PC-3 (cell line): ENCODE data around the gene CSTPP1. TPM values are rescaled to one million over a fixed set of nuclear protein-coding genes. Genes with fewer than 3 reads are reported as not detected.

Source experiments
- ATAC-seq: fragments of 200-7000 bp; cut with Tn5 transposase; 2 replicates; pipeline ENCODE4 v1.9.1; 2020; ENCODE audit warnings: mild to moderate bottlenecking, moderate library complexity
- BruUV-seq: library from RNA; stranded (reverse); fragments of 400-500 nt; replicated peaks from 2 replicates; lab custom pipeline; 2021; lab: Mats Ljungman, UMichigan
- CTCF ChIA-PET: fragments of 300-600 bp; sonication (Branson Sonifier 250); formaldehyde crosslinking; loops from one replicate; lab custom pipeline; 2022; ENCODE audit warnings: antibody characterized with exemption; lab: Charles Lee
- POLR2A ChIA-PET: fragments of 300-600 bp; sonication (Branson Sonifier 250); formaldehyde crosslinking; loops from one replicate; lab custom pipeline; 2022; ENCODE audit warnings: antibody characterized with exemption; ENCODE audit not compliant: unreplicated experiment; lab: Charles Lee
- DNase-seq: peaks from one replicate; pipeline ENCODE4 v3.0.0-alpha.2; 2015
- H2AFZ ChIP-seq: fragments of 300-600 bp; sonication (generic); 2 replicates; pipeline ENCODE4 v1.6.0; 2016; ENCODE audit warnings: antibody characterized with exemption, low read length
- H3F3A ChIP-seq: fragments of 300-600 bp; sonication (generic); one replicate; pipeline ENCODE4 v1.6.0; 2017; ENCODE audit warnings: antibody characterized with exemption, low read length, control low read depth, mild to moderate bottlenecking; ENCODE audit not compliant: unreplicated experiment
- H3K27ac ChIP-seq: fragments of 300-600 bp; sonication (generic); 2 replicates; pipeline ENCODE4 v1.5.1; 2016; ENCODE audit warnings: mild to moderate bottlenecking, low read length
- H3K27me3 ChIP-seq: fragments of 300-600 bp; sonication (generic); 2 replicates; pipeline ENCODE4 v1.6.1; 2016; ENCODE audit warnings: low read length, mixed read lengths
- H3K36me3 ChIP-seq: fragments of 300-600 bp; sonication (generic); 2 replicates; pipeline ENCODE4 v1.6.1; 2016; ENCODE audit warnings: low read depth, mixed run types, low read length, mixed read lengths
- H3K4me1 ChIP-seq: fragments of 300-600 bp; sonication (generic); 2 replicates; pipeline ENCODE4 v1.5.1; 2016; ENCODE audit warnings: low read length; ENCODE audit not compliant: insufficient read depth
- H3K4me2 ChIP-seq: fragments of 300-600 bp; sonication (generic); 2 replicates; pipeline ENCODE4 v1.6.0; 2016; ENCODE audit warnings: low read length
- H3K4me3 ChIP-seq: fragments of 300-600 bp; sonication (generic); 2 replicates; pipeline ENCODE4 v1.5.1; 2016; ENCODE audit warnings: mild to moderate bottlenecking, low read length, mixed read lengths
- H3K79me2 ChIP-seq: fragments of 300-600 bp; sonication (generic); 2 replicates; pipeline ENCODE4 v1.6.1; 2017; ENCODE audit warnings: low read length, mixed read lengths
- H3K9ac ChIP-seq: fragments of 300-600 bp; sonication (generic); 2 replicates; pipeline ENCODE4 v1.6.0; 2016; ENCODE audit warnings: mild to moderate bottlenecking, low read length
- H3K9me2 ChIP-seq: fragments of 300-600 bp; sonication (generic); replicated peaks from 2 replicates; pipeline ENCODE4 v1.6.1; 2016; ENCODE audit warnings: mixed run types, low read length, mixed read lengths
- H3K9me3 ChIP-seq: fragments of 300-600 bp; sonication (generic); 2 replicates; pipeline ENCODE4 v1.6.1; 2016; ENCODE audit warnings: low read length, mixed read lengths
- H4K20me1 ChIP-seq: fragments of 300-600 bp; sonication (generic); 2 replicates; pipeline ENCODE4 v1.6.1; 2016; ENCODE audit warnings: low read length, mixed read lengths
- CTCF ChIP-seq: fragments of 300-600 bp; sonication (generic); conservative IDR thresholded peaks from 2 replicates; pipeline ENCODE4 v1.5.1; 2017; ENCODE audit warnings: antibody characterized with exemption, low read depth, mild to moderate bottlenecking, low read length
- EZH2 ChIP-seq: fragments of 300-600 bp; sonication (generic); IDR thresholded peaks from one replicate; pipeline ENCODE4 v1.6.1; 2017; ENCODE audit warnings: antibody characterized with exemption, mild to moderate bottlenecking, low read length; ENCODE audit not compliant: unreplicated experiment
- EZH2phosphoT487 ChIP-seq: fragments of 300-600 bp; sonication (generic); IDR thresholded peaks from 2 replicates; pipeline ENCODE4 v1.6.1; 2018; ENCODE audit warnings: mild to moderate bottlenecking, antibody characterized with exemption, low read length, borderline replicate concordance
- intact Hi-C: fragments of 100-400 bp; cut with micrococcal nuclease; formaldehyde crosslinking; loops from 2 replicates; pipeline ENCODE4 v1.9.0; 2023
- total RNA-seq: library from RNA; depleted of rRNA; stranded (reverse); fragments of >200 nt; gene quantifications from 2 replicates; pipeline ENCODE4 v1.2.3, GENCODE V29; 2014

The CSTPP1 gene
- total RNA-seq, 1 experiment from 2014 or later: 21.7 TPM

- H3K27ac ChIP-seq: no peak overlapping the region
- ATAC-seq (no peak), DNase-seq (no peak)
- H3K79me2 ChIP-seq: no peaks in the 10 kb centered on the region
- BruUV-seq: no TSS peak
- intact Hi-C loops: no loop called here
- H3K4me3 ChIP-seq: no peak overlapping the region
- H3K4me2 ChIP-seq: no peak overlapping the region
- no peaks in the 10 kb centered on the region for H3K36me3 ChIP-seq
- no peaks in the 10 kb centered on the region for H3K9me2 ChIP-seq
- ChIA-PET CTCF (no interaction called here), POLR2A (interaction anchor here (0.7 kb wide), 1 partner anchor 14 kb away, joined by 7 read pairs; no protein-coding TSS in a partner anchor)
- H4K20me1 ChIP-seq: no peaks in the 10 kb centered on the region; the same call in 1 of the 2 replicates
- H3K4me1 ChIP-seq: peaks cover 35% of the 10 kb centered on the region
- no peak overlapping the region for H2AFZ ChIP-seq
- no peaks in the 10 kb centered on the region for H3K9me3 ChIP-seq
- no peak overlapping the region for H3K9ac ChIP-seq
- TF ChIP-seq EZH2phosphoT487 (no peak), EZH2 (no peak), CTCF (no peak)
- no peaks in the 10 kb centered on the region for H3F3A ChIP-seq
- H3K27me3 ChIP-seq: no peaks in the 10 kb centered on the region
Observed at GRCh38 chr11:46981436-46981835, 44.9 kb downstream of the CSTPP1 start.

GRCh38 chr11:46982797-46983452 is 46.4 kb downstream of the CSTPP1 start:
- TF ChIP-seq CTCF: no peak
- TF ChIP-seq EZH2phosphoT487: no peak
- no peak for TF ChIP-seq EZH2
- CTCF ChIA-PET: no interaction called here
- Histone ChIP-seq H3K4me2 (no peak overlapping the region), H3K9ac (no peak overlapping the region), H3F3A (no peaks in the 10 kb centered on the region), H3K27ac (no peak overlapping the region), H3K36me3 (no peaks in the 10 kb centered on the region), H2AFZ (no peak overlapping the region), H3K4me1 (peaks cover 25% of the 10 kb centered on the region), H3K79me2 (no peaks in the 10 kb centered on the region), H4K20me1 (no peaks in the 10 kb centered on the region; the same call in 1 of the 2 replicates), H3K9me2 (no peaks in the 10 kb centered on the region), H3K9me3 (no peaks in the 10 kb centered on the region), H3K4me3 (no peak overlapping the region), H3K27me3 (no peaks in the 10 kb centered on the region)
- POLR2A ChIA-PET: no interaction called here
- no peak for DNase-seq
- no peak for ATAC-seq
- BruUV-seq: no TSS peak
- intact Hi-C loops: no loop called here

GRCh38 chr11:46983598-46983997 is 47.0 kb downstream of the CSTPP1 start:
- intact Hi-C loops: no loop called here

More at GRCh38 chr11:46983598-46983997, 47.0 kb downstream of the CSTPP1 start:
- no TSS peak for BruUV-seq
- DNase-seq (no peak), ATAC-seq (no peak)
- H4K20me1 ChIP-seq: no peaks in the 10 kb centered on the region; the same call in 1 of the 2 replicates
- CTCF ChIA-PET: no interaction called here
- no peaks in the 10 kb centered on the region for H3K9me3 ChIP-seq
- H3K4me2 ChIP-seq: no peak overlapping the region
- POLR2A ChIA-PET: no interaction called here
- no peak overlapping the region for H2AFZ ChIP-seq
- no peaks in the 10 kb centered on the region for H3K9me2 ChIP-seq
- no peak overlapping the region for H3K27ac ChIP-seq
- no peaks in the 10 kb centered on the region for H3K36me3 ChIP-seq
- H3K27me3 ChIP-seq: no peaks in the 10 kb centered on the region
- TF ChIP-seq CTCF (no peak), EZH2 (no peak), EZH2phosphoT487 (no peak)
- peaks cover 18% of the 10 kb centered on the region for H3K4me1 ChIP-seq
- H3K4me3 ChIP-seq: no peak overlapping the region
- H3F3A ChIP-seq: no peaks in the 10 kb centered on the region
- no peaks in the 10 kb centered on the region for H3K79me2 ChIP-seq
- no peak overlapping the region for H3K9ac ChIP-seq
